GM18870 (cell line): ENCODE results near the gene RGS6.

Experiments
- ATAC-seq: cut with Tn5 transposase; IDR thresholded peaks from one replicate; pipeline ENCODE4 v1.9.1; 2021; ENCODE audit warnings: moderate library complexity; ENCODE audit not compliant: unreplicated experiment

Gene RGS6

DNA sequence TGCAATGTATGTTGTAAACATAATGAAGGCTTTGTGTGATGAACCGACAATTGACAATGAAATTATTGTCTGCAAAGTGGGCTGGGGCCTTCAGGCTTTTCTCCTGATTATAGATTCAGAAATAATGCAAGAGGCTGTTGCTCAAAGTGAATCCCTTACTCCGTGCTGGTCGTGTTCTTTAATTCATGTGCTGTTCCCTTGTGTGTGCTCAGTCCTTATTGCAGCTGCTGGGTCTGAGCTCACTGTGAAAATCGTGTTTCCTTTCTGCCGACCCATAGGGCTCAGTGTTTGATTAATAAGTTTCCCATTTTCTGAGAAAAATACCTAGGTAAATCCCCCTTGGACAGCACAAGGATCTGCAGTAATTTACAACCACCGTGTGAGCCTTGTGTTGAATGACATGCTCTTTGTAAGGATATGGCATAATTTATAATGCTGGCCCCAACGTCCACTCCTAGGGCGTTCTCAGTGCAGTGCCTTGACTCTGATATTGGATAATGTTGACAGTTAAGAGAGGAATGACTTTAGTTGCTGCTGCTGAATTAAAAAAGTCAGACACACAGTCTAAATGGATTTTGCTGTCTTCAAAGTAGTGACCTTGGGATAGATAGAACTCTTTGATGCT lies 81.6 kb downstream of the RGS6 start:
- no peak for ATAC-seq

DNA sequence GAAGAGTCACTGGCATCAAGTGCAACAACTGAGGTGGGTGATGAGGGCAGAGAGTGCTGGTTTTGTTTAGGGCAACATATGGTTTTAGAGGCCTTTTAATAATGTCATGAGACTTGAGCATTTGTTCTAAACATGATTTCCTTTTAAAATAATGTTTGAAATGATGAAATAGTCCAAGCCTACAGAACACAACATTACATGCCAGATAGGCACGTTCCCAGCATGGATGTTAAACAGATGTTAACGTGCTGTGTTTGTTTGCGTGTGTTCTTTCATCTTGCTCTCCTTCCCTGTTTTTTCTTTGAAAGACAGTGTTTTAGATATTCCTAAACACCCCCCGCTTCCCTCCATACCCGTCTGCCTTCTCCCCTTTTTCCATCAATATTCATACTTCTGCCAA lies 82.3 kb downstream of the RGS6 start:
- ATAC-seq = no peak

DNA sequence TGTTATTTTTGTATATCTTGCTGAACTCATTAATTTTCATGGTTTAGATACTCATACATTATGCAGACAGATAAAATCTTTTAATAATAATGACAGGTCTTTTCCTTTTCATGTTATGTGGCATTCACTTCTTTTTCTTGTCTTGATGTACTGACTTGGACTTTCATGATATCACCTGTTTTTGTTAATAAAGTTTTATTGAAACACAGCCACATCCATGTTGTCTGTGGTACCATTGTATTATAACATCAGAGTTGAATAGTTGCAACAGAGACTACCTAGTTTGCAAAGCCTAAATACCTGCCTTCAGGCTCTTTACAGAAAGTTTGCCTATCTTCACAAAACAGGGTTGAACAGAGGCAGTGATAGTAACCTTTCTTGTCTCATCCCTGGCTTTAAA lies 85.1 kb downstream of the RGS6 start:
- ATAC-seq = no peak

DNA sequence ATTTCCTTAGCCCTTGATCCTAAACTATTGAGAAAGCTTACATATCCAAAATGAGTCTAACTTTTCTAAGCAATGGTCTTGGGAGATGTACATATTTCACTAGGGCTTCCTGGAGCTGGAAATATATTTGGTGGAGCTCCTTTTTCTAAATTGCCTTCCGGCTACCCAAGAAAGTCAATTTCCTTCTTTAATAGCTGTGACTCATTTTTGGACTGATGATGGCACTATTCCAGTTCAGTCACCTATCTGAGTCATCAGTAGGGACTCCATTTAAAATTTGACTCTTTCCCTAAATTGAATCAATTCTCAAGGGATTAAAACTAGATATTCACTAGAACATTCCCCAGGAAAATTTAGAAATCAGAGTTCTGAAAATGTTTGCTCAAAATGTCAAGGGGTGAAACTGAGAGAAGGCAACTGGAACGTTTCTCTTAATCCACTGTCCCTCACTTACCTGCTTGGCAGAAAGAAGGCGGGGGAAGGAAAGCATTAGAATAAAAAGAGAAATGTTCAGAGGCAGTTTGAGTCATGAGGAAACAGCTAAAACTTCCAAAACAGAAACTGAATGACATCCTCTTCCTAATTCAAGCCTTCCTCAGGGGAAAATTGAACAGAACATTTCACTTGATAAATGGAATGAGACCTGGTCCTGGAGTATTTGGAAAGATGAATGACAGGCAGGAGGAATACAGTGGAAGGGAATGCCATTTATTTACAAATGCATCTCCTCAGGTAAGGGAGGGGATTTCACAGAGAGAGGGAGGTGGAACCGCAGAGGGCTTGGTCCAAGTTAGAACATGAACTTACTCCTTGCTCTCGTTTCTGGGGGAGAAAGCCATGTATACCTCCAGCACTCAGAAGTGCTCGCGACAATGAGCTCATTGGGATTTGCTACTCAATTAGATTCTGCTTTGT lies 91.2 kb downstream of the RGS6 start:
- ATAC-seq = no peak

DNA sequence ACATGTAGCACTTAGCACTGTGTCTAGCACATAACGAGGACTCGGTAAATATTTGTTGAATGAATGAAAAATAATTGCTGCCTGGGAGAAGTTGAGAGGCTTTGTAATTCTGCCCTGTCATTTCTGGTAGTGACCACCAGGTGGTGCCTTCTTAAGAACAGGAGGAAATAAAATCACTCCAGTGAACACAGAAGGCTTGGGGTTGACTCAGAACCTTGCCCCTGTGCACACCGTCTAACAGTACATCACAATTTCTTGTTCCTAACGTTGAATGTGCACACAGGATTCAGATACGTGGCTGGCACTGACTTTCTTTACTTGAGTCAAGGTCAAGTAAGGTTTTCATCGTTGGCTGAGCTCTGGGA lies 91.8 kb downstream of the RGS6 start:
- ATAC-seq = no peak

DNA sequence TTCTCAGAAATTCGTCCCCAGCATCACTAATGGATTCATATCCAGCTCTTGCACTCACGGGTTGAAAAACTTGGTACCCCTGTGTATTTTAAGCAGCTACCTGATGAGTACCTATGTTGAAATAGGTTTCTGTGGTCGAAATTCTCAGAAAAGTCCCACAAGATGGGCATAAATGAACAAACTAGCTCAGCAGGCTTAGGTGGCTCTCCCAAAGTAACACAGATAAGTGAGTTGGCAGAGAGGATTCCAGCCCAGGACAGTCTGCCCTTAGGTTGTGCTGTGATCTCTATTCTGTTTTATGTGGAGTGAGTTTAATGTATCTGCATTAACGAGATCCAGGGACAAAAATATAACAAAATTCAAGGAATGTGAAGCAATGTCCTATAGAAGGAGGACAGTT lies 92.3 kb downstream of the RGS6 start:
- ATAC-seq = no peak

DNA sequence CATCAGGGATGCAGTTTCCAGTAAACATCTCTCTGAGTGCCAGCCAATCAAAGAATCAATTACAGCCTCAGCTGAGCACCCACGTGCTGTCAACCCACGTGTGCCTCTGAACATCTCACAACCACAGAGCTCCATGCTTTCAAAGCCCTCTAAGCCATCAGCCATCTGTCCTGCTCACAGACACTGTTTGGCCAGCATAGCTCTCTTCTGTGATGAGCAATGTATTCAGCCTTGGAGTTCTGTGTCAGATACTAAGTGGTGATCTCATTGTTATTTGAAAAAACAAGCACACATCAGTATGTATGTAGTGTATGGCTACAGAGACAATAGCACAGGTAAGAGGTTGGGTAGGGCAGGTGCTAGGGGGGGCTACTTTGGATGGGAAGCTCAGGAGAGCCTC lies 94.3 kb downstream of the RGS6 start:
- no peak for ATAC-seq

DNA sequence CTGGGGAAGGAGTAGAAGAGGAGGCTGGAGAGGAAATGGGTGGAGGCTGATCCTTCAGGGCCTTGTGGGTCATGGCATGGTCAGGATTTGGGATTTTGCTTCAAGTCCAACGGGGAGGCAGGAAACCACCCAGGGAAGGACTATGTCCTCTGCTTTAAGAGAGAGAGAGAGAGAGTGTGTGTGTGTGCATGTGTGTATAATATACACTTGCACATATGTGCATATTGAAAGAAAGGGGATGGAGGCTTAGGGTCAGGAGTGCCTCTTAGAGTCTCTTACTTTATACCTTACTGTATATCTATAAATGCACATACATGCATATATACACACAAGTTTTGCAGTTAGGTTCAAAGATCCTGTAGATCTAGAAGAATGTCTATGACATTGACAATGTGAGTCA lies 94.8 kb downstream of the RGS6 start:
- no peak for ATAC-seq

DNA sequence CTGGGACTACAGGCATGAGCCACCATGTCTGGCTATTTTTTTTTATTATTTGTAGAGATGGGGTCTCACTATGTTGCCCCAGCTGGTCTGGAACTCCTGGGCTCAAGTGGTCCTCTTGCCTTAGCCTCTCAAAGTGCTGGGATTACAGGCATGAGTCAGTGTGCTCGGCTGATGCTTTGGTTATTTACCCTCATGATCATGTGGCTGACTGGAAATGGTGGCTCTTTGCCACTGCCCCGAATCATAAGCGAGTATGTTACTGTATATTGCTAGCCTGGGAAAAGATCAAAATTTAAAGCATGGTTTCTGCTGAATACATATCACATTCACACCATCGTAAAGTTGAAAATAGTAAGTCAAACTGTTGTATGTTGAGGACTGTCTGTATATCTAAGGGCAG lies 101.1 kb downstream of the RGS6 start:
- ATAC-seq = no peak

DNA sequence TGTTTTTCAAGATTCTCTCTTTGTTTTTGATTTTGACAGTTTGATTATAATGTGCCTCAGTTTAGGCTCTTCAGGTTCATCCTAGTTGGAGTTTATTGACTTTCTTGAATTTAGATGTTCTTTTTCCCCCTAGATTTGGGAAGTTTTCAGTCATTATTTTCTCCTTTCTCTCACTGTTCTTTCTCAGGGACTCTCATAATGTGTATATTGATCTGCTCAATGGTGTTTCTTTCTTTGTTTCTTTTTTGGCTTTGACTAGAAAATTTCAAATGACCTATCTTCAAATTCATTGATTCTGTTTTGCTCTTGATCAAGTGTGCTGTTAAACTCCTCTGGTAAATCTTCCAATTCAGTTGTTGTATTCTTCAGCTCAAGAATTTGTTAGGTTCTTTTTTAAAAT lies 108.3 kb downstream of the RGS6 start:
- no peak for ATAC-seq

DNA sequence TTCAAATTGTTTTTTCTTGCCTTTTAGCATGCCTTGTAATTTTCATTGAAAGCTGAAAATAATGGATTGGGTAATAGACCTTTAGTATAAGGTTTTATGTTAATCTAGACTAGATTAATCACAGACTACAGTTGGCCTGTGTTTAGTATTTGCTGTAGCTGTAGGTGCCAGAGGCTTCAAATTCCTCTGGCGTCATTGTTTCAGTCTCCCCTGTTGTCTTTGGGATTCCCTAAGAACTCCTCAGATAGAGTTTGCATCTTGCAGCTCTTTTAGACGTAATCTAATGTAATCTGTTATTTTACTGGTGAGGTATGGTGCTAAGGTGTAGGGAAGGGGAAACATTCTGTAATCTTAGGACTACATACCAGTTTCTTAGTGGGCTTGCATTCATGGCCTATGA lies 113.0 kb downstream of the RGS6 start:
- no peak for ATAC-seq

DNA sequence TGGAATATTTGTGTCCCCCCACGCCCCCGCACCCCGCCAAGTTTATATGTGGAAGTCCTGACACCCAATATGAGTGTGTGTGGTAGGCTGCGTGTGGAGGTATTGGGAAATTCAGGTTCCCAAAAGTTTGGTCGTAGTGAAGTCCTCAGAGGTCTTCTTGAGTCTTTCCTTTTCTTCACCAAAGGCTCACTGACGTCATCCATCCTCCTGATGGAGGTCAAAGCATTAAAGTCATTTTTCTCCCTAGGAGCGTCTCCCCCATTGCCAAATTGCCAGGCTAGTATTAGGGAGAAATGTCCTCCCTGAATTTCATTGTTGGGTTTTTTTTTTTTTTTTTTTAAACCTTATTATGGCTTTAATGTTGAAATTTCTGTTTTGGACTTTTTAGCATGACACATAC lies 113.7 kb downstream of the RGS6 start:
- ATAC-seq = no peak

DNA sequence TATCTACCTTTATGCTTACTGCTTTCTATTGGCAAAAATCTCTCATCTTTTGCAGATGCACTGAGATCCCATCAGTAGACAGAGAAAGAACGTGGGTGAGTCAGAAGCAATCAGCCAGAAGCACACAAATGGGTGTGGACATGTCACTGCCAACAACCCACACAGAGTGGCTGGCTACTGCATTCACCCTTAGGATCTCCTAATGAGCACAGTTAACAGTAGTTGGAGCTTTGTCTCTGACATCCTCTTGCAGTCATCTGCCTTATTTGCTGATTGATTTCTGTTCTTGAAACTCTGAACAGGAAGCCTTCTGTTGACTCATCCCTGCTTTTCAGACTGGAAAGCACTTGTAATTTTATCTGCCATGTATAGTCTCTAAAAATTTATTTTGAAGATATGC lies 117.2 kb downstream of the RGS6 start:
- no peak for ATAC-seq

DNA sequence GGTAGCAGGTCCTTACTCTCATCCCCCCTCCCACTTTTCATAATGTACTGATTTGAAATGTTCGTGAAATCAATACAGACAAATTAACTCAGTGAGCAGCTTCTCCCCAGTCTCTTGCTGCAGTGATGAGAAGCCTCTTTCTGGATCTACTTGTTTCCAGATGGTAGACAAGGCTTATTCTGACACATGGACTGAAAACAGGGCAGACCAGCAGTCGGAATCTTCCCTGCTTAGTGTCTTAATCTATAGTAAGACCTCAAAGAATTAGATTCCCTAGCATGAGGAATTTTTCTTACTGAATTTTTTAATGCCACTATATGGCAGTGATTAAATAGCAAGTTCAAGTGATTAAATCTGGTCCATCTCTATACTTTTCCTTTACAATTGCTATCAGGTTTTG lies 120.1 kb downstream of the RGS6 start:
- no peak for ATAC-seq

DNA sequence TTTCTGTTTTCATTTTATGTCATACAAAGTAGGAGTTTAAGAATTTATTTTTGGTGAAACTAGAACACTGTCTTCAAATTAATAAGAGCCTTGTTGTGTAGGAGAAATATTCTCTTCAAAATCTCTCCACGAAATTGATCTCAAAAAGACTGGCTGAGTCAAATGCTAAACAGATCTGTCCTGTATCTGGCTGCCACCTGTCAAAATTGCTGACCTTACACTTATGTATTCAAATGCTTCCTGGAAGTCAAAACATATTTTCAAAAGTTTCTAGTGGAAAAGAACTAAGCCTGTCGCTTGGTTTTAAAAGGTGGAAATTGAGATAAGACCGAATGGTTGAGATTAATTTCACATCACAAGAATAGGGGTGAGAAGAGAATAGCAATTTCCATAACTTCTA lies 121.4 kb downstream of the RGS6 start:
- no peak for ATAC-seq

DNA sequence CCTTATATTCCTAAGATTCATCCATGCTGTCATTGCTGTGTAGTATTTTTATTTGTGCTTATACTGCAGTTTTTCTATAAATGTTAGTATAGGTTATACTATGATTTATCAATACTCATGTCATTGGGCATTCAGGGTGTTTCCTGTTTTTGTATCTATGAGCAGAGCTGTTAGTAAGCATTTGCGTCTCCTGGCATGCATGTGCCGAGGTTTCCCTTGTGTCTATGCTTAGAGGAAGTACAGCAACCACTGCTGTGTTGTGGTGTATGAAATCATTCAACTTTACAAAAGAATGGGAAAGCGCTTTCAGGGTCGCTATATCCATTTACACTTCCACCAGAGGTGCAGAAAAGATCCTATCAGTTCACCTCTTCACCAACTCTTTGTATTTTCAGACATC lies 122.7 kb downstream of the RGS6 start:
- no peak for ATAC-seq

DNA sequence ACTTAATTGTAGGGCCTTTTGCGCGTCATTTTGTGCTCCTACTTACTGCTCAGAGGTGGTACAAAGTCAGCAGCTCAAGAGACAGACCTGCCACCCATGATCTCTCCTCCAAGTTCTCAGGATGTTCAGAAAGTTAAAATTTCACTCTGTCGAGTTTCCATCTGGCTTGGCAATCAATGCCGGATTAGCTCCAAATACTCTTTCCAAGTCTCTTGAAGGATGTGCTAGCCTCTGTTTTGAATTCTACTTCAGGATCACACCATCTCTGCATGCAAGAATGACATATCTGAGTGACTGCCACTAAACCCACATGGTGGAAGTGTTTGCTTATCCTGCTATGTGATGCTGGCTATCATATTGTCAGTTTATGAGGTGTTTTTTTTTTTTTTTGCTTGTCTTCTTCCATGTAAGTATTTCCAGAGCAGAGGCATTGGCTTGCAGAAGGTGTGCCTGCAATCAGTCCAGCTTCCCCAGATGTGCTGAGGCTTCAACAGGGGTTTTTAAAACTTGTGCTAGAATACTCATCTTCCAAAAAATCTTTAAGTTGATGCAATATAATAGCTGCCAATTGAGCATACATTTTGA lies 125.6 kb downstream of the RGS6 start:
- ATAC-seq = no peak

DNA sequence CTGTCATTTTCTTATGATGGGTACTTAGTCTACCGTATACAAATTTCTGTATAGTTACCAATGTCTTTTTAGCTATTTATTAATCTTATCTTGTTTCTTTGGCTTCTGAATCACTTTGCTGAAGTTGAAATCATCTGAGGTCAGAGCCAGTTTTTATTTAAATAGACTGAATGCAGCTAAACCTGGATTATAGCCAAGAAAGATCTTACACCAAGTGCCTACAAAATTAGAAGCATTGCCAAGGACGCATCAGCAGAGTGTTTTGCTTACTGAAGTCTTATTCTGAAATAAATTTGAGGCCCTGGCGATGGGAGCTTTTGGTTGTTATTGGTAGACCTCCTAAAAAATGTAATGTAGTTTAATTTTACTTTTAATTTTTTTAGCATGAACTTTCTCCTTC lies 128.2 kb downstream of the RGS6 start:
- ATAC-seq = no peak

DNA sequence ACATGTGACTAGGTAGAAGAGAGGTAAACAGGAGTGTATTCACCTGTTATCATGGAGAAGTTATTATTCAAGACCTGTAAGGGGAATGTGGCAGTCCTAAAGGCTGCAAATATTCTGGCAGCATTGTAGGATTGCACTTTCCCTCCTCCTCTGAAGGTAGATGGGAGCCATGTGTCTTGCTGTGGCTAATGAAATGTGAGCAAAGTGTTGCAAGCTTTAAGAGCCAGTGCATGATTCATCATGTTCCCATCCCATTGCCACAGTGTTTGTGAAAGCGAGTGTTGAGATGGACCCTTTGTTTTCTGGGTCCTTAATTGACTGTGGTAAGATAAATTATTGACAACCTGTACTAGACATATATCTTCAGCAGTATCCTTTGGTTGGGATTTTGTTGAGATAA lies 128.7 kb downstream of the RGS6 start:
- ATAC-seq = no peak

DNA sequence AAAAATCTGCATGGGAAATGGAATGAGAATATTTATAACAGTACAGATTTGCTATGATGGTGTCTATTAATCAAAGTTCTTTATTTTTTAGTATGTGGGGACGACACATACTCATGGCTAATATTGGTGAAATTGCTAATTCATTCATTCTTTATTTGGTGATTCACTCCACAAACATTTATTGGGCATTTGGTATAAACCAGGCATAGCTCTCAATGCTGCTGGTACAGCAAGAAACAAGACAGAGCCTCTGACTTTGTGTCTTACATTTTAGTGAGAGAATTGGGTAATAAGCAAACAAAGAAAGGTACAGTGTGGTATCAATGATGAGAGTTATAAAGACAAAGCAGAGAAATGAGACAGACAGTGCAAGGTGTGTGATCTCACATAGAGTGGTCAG lies 129.5 kb downstream of the RGS6 start:
- ATAC-seq = no peak

DNA sequence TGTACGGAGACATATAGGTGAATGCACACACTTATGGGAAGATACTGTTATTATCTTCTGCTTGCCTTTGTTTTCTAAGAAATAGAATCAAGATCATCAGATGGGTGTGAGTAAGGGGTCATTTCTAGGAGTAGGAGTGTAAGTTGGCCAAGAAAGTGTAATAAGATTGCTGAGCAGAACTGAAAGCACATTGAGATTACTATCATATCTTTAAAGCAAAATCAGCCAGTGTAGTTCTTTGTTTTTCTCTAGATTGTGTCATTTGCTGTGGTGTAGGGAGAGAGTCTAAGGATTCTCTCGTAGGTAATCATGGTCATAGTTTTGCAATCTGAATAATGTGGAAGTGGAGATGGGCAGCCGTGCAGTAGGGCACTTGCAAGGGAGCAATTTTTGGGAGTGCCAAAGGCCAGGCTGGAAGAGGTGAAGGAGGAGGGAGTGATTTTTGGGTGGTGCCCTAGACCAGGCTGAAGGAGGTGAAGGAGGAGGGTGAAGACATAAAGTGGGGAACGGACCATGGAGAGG lies 131.6 kb downstream of the RGS6 start:
- ATAC-seq = no peak

DNA sequence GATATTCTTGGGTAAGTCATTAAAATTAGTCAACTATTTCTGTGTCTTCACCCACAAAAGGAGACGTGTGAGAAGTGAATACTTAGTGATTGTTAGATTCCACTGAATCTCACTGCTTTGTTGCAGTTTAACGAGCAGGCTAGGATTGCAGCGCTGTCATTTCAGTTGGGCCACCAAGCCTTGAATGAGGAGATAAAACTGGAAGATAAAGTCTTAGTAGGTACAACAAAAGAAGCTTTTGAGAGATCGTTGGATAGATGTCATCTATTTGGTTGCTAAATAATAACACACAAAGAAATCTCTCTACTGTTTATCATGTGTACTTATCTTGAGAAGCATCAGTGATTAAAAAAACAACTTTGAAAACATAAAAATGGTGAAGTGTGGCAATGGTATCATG lies 132.3 kb downstream of the RGS6 start:
- no peak for ATAC-seq
